RPMI8226 (cell line): ENCODE data around the gene STX7.
"Not testable (repeated sequence)": the region's sequence is repeated elsewhere in the genome, so short reads cannot be mapped to it uniquely, and the experiment has no call there.

Source experiments
- DNase-seq: peaks from one replicate; pipeline ENCODE4 v3.0.0-alpha.2; 2015

STX7 gene

GRCh38 chr6:132512638-132513632, at the start of gene STX7:
Gene STX7, minus strand, starts transcription at chr6:132513116. Its CDS starts 9,586 bp downstream, at chr6:132503530.
- peak; percentile 92 for DNase-seq

- DNase-seq: not testable (repeated sequence)
Observed at GRCh38 chr6:132560087-132560486, 47.2 kb upstream of the STX7 start.

- DNase-seq: no peak
Observed at GRCh38 chr6:132552372-132552771, 39.5 kb upstream of the STX7 start, which contains the start of gene TAAR8. Gene TAAR8, plus strand, starts transcription at chr6:132552672. Its CDS starts 21 bp downstream, at chr6:132552693.

- no peak for DNase-seq
Observed at GRCh38 chr6:132551214-132551613, 38.3 kb upstream of the STX7 start.

GRCh38 chr6:132548746-132549463, 36.0 kb upstream of the STX7 start:
- DNase-seq: no peak

- no peak for DNase-seq
Observed at GRCh38 chr6:132544826-132545225, 31.9 kb upstream of the STX7 start.

- DNase-seq: no peak
Observed at GRCh38 chr6:132537977-132538376, 25.1 kb upstream of the STX7 start, which contains the start of gene TAAR9. Gene TAAR9, plus strand, starts transcription at chr6:132538277. Its CDS starts 13 bp downstream, at chr6:132538290.

- DNase-seq: no peak
Observed at GRCh38 chr6:132537145-132537544, 24.2 kb upstream of the STX7 start.

GRCh38 chr6:132534546-132534945, 21.6 kb upstream of the STX7 start:
- DNase-seq: not testable (repeated sequence)

GRCh38 chr6:132530293-132530974, 17.5 kb upstream of the STX7 start:
- DNase-seq: peak; percentile 72

GRCh38 chr6:132527791-132528190, 14.9 kb upstream of the STX7 start:
- no peak for DNase-seq

- no peak for DNase-seq
Observed at GRCh38 chr6:132526461-132526860, 13.5 kb upstream of the STX7 start.

GRCh38 chr6:132525866-132526265, 12.9 kb upstream of the STX7 start:
- DNase-seq: no peak

- DNase-seq: no peak
Observed at GRCh38 chr6:132524646-132525045, 11.7 kb upstream of the STX7 start.

GRCh38 chr6:132520953-132521352, 8.0 kb upstream of the STX7 start:
- DNase-seq: no peak

- no peak for DNase-seq
Observed at GRCh38 chr6:132515386-132515785, 2.5 kb upstream of the STX7 start.

- no peak for DNase-seq
Observed at GRCh38 chr6:132513831-132514545, 1.1 kb upstream of the STX7 start.

- no peak for DNase-seq
Observed at GRCh38 chr6:132512342-132512637, 626 bp downstream of the STX7 start.

- no peak for DNase-seq
Observed at GRCh38 chr6:132511831-132512220, 1.1 kb downstream of the STX7 start.

- DNase-seq: peak; percentile 25
Observed at GRCh38 chr6:132511210-132511830, 1.6 kb downstream of the STX7 start.

GRCh38 chr6:132506869-132507808, 5.8 kb downstream of the STX7 start:
- DNase-seq: no peak
